ENCODE results near the gene GBX1.

DNA sequence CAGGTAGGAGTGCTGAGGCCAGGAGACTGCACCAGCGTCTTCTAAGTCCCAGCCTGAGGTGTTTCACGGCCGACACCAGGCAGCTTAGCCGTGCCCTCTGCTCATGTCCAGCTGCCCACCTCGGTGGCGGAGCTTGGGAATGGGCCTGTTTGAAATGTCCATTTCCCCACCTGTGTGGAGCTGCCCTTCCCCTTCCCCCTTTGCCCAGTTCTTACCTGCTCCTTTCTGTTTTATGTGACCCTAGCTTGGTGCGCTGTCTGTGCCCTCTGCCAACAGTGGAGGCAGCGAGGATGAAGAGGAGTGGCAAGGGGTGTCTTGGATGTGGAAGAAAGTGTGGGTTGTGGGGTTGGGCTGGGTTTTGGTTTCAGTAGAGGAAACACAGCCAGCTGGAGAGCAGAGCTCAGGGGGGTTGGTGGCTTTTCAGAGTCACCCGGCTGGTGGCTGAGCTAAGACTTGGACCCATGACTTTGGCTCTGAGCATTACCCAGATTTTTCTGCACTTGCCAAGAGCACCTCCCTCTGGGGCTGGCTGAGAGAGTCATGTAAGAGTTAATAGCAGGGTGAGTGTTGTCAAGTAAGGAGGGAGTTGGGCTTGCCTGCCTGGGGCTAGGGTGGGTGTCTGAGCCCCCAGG, 37.4 kb downstream of the GBX1 start:
- TF ChIP-seq ZFX (IDR thresholded peaks at IDR 0.05; ENCODE audit: borderline replicate concordance) = no peak
- TF ChIP-seq, protein P1, sequence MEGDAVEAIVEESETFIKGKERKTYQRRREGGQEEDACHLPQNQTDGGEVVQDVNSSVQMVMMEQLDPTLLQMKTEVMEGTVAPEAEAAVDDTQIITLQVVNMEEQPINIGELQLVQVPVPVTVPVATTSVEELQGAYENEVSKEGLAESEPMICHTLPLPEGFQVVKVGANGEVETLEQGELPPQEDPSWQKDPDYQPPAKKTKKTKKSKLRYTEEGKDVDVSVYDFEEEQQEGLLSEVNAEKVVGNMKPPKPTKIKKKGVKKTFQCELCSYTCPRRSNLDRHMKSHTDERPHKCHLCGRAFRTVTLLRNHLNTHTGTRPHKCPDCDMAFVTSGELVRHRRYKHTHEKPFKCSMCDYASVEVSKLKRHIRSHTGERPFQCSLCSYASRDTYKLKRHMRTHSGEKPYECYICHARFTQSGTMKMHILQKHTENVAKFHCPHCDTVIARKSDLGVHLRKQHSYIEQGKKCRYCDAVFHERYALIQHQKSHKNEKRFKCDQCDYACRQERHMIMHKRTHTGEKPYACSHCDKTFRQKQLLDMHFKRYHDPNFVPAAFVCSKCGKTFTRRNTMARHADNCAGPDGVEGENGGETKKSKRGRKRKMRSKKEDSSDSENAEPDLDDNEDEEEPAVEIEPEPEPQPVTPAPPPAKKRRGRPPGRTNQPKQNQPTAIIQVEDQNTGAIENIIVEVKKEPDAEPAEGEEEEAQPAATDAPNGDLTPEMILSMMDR (IDR thresholded peaks at IDR 0.05) = no peak
